Measurements from ENCODE around the gene TMED7. TPM values are rescaled to one million over a fixed set of nuclear protein-coding genes. Genes with fewer than 3 reads are reported as not detected.
"Not testable (repeated sequence)": the region's sequence is repeated elsewhere in the genome, so short reads cannot be mapped to it uniquely, and the experiment has no call there.

Gene TMED7
- total RNA-seq, 3 donors from 2014 or later = 89.0 to 113 (median 104) TPM

GRCh38 chr5:115648056-115648455 is 22.2 kb upstream of the TMED7 start:
- ATAC-seq (no peak), DNase-seq (no peak)
- Histone ChIP-seq H3K9me3 (no peaks in the 10 kb centered on the region), H3K4me3 (no peak overlapping the region), H3K4me1 (ENCODE audit: low read depth) (no peaks in the 10 kb centered on the region), H3K36me3 (ENCODE audit: low read depth) (no peaks in the 10 kb centered on the region)
- TF ChIP-seq CTCF (IDR thresholded peaks at IDR 0.05) = no peak
- intact Hi-C loops (cut with DNase I, micrococcal nuclease) = no loop called here

- ATAC-seq; H3K36me3 ChIP-seq (ENCODE audit: low read depth); H3K4me1 ChIP-seq (ENCODE audit: low read depth); DNase-seq; H3K9me3 ChIP-seq; H3K4me3 ChIP-seq; intact Hi-C loops (cut with DNase I, micrococcal nuclease): not testable (repeated sequence)
Measured at GRCh38 chr5:115645386-115645785, 19.6 kb upstream of the TMED7 start.

GRCh38 chr5:115644046-115644445 is 18.2 kb upstream of the TMED7 start:
- Histone ChIP-seq H3K4me3 (no peak overlapping the region), H3K9me3 (no peaks in the 10 kb centered on the region), H3K4me1 (ENCODE audit: low read depth) (no peaks in the 10 kb centered on the region), H3K36me3 (ENCODE audit: low read depth) (no peaks in the 10 kb centered on the region)
- TF ChIP-seq CTCF (IDR thresholded peaks at IDR 0.05) = no peak
- ATAC-seq (no peak), DNase-seq (no peak)
- intact Hi-C loops (cut with DNase I, micrococcal nuclease) = no loop called here

GRCh38 chr5:115641948-115642347 is 16.1 kb upstream of the TMED7 start:
- Histone ChIP-seq H3K36me3 (ENCODE audit: low read depth) (no peaks in the 10 kb centered on the region), H3K4me3 (no peak overlapping the region), H3K9me3 (no peaks in the 10 kb centered on the region), H3K4me1 (ENCODE audit: low read depth) (no peaks in the 10 kb centered on the region)
- intact Hi-C loops (cut with DNase I, micrococcal nuclease) = no loop called here
- ATAC-seq (no peak), DNase-seq (no peak)
- no peak for TF ChIP-seq CTCF (IDR thresholded peaks at IDR 0.05)

GRCh38 chr5:115640274-115640673 is 14.4 kb upstream of the TMED7 start:
- ATAC-seq (no peak), DNase-seq (no peak)
- Histone ChIP-seq H3K4me3 (no peak overlapping the region), H3K36me3 (ENCODE audit: low read depth) (no peaks in the 10 kb centered on the region), H3K4me1 (ENCODE audit: low read depth) (no peaks in the 10 kb centered on the region), H3K9me3 (no peaks in the 10 kb centered on the region)
- intact Hi-C loops (cut with DNase I, micrococcal nuclease) = no loop called here
- TF ChIP-seq CTCF (IDR thresholded peaks at IDR 0.05) = no peak

- H3K36me3 ChIP-seq (ENCODE audit: low read depth) = no peaks in the 10 kb centered on the region
- no peak overlapping the region for H3K4me3 ChIP-seq
- H3K9me3 ChIP-seq = no peaks in the 10 kb centered on the region
- H3K4me1 ChIP-seq (ENCODE audit: low read depth) = no peaks in the 10 kb centered on the region
- intact Hi-C loops (cut with DNase I, micrococcal nuclease) = no loop called here
- TF ChIP-seq CTCF (IDR thresholded peaks at IDR 0.05) = no peak
- ATAC-seq (no peak), DNase-seq (no peak)
Measured at GRCh38 chr5:115639377-115639776, 13.5 kb upstream of the TMED7 start.
